ENCODE results near the gene FANCC. TPM values are rescaled to one million over a fixed set of nuclear protein-coding genes. Genes with fewer than 3 reads are reported as not detected.

FANCC gene
- total and polyA plus RNA-seq, 2 of the 8 experiments (the other 6 are each of a cell fraction or from before 2014, with no cell fraction given), result 7.8 to 15.2 TPM

GRCh38 chr9:95063300-95063699 is 254.2 kb downstream of the FANCC start (continued):
- no peak for TF ChIP-seq ASH2L (IDR thresholded peaks at IDR 0.05; ENCODE audit: low read length)
- TF ChIP-seq EP300 (IDR thresholded peaks at IDR 0.05; ENCODE audit: borderline replicate concordance in 1 of 2, low read depth in 2 of 2, low read length in 2 of 2), result no peak
- no peak for TF ChIP-seq RXRA (IDR thresholded peaks at IDR 0.05; ENCODE audit: insufficient read depth, low read depth, low read length)
- no peak for TF ChIP-seq KDM4A (IDR thresholded peaks at IDR 0.05; ENCODE audit: low read depth, low read length, severe bottlenecking)
- TF ChIP-seq HDAC6 (IDR thresholded peaks at IDR 0.05; ENCODE audit: low read depth, low read length), result no peak
- no peak for TF ChIP-seq GTF2F1 (IDR thresholded peaks at IDR 0.05; ENCODE audit: borderline replicate concordance, low read depth, low read length)
- TF ChIP-seq CBX8 (IDR thresholded peaks at IDR 0.05; ENCODE audit: borderline replicate concordance, low read depth, low read length), result no peak
